HepG2 (cell line): ENCODE measurements around the gene TET3. TPM values are rescaled to one million over a fixed set of nuclear protein-coding genes. Genes with fewer than 3 reads are reported as not detected.

Experiments used
- FUBP1 ChIP-seq: sonication (generic); formaldehyde crosslinking; IDR thresholded peaks from 2 replicates; pipeline ENCODE4 v1.5.1; 2020; ENCODE audit warnings: missing genetic modification reagents, mild to moderate bottlenecking, borderline replicate concordance
- MAX ChIP-seq: IDR thresholded peaks from 2 replicates; pipeline ENCODE4 v1.6.1; 2012; ENCODE audit warnings: inconsistent platforms
- MXI1 ChIP-seq: IDR thresholded peaks from 3 replicates; pipeline ENCODE4 v1.6.1; 2012; ENCODE audit warnings: low read depth, low read length, inconsistent platforms, borderline replicate concordance
- NFIB ChIP-seq: sonication (generic); formaldehyde crosslinking; IDR thresholded peaks from 2 replicates; pipeline ENCODE4 v1.9.0; 2021; ENCODE audit warnings: missing genetic modification reagents, mild to moderate bottlenecking, borderline replicate concordance
- NR3C1 ChIP-seq: sonication (generic); formaldehyde crosslinking; IDR thresholded peaks from 2 replicates; pipeline ENCODE4 v1.4.0; 2020; ENCODE audit warnings: missing genetic modification reagents
- PBX3 ChIP-seq: sonication (generic); formaldehyde crosslinking; IDR thresholded peaks from 2 replicates; pipeline ENCODE4 v1.8.1; 2023; ENCODE audit warnings: missing genetic modification reagents, inconsistent platforms, borderline replicate concordance
- PCBP2 ChIP-seq: fragments of 200-400 bp; formaldehyde crosslinking; optimal IDR thresholded peaks from 2 replicates; pipeline ENCODE3; 2018; ENCODE audit warnings: low read length, low read depth; ENCODE audit not compliant: poor library complexity, severe bottlenecking
- RAD21 ChIP-seq: fragments of 450-650 bp; formaldehyde crosslinking; IDR thresholded peaks from 2 replicates; pipeline ENCODE4 v1.5.0; 2020; ENCODE audit warnings: mild to moderate bottlenecking
- ZBTB43 ChIP-seq: sonication (generic); formaldehyde crosslinking; conservative IDR thresholded peaks from 2 replicates; pipeline ENCODE4 v1.4.0; 2020; ENCODE audit warnings: missing genetic modification reagents
- ZFP82 ChIP-seq: sonication (generic); formaldehyde crosslinking; IDR thresholded peaks from 2 replicates; pipeline ENCODE4 v1.5.1; 2020; ENCODE audit warnings: mild to moderate bottlenecking, missing genetic modification reagents, borderline replicate concordance
- ZNF235 ChIP-seq: sonication (generic); formaldehyde crosslinking; IDR thresholded peaks from 2 replicates; pipeline ENCODE4 v1.8.1; 2023; ENCODE audit warnings: mild to moderate bottlenecking, missing genetic modification reagents, borderline replicate concordance
- polyA plus RNA-seq, 8 experiments: library from polyadenylated mRNA; depleted of rRNA in 3 of 8; stranded (reverse) in 7 of 8; unstranded in 1 of 8; fragments of >200 nt; fragmentation: Illumina TruSeq in 4 of 8; extraction: Trizol in 4 of 8; gene quantifications; 2 replicates each; pipeline versions ENCODE4 v1.2.1 to v1.2.3, GENCODE V29; 2011 to 2016; ENCODE audit warnings: low read depth in 4 of 8, missing spikeins in 1 of 8, mixed read lengths in 1 of 8; ENCODE audit not compliant: insufficient read depth in 1 of 8
- total RNA-seq, 5 experiments: library from RNA; depleted of rRNA; stranded (reverse); fragments of >200 nt; fragmentation: Illumina TruSeq; extraction: Trizol; gene quantifications; 2 replicates each; pipeline ENCODE4 v1.2.3, GENCODE V29; 2016; ENCODE audit warnings: low read depth in 1 of 5

TET3 gene
- total and polyA plus RNA-seq, 2 of the 13 experiments (the other 11 are each of a cell fraction or from before 2014, with no cell fraction given): 4.3 to 6.8 TPM

- TF ChIP-seq ZBTB43 (CRISPR knock-in tag) (no peak), FUBP1 (CRISPR knock-in tag) (no peak), NR3C1 (no peak), MXI1 (no peak), MAX (no peak), PCBP2 (no peak), NFIB (no peak), PBX3 (CRISPR knock-in tag) (no peak), RAD21 (CRISPR knock-in tag) (no peak), ZNF235 (CRISPR knock-in tag) (no peak), ZFP82 (CRISPR knock-in tag) (no peak)
Measured at GRCh38 chr2:73961823-73962615, 22.7 kb upstream of the TET3 start (continued).
